GM18868 (cell line): ENCODE measurements around the gene CA4.
"Not testable (repeated sequence)": the region's sequence is repeated elsewhere in the genome, so short reads cannot be mapped to it uniquely, and the experiment has no call there.

Source experiments
- ATAC-seq: cut with Tn5 transposase; IDR thresholded peaks from one replicate; pipeline ENCODE4 v1.9.1; 2021; ENCODE audit warnings: mild to moderate bottlenecking, moderate library complexity; ENCODE audit not compliant: unreplicated experiment

Gene CA4

DNA sequence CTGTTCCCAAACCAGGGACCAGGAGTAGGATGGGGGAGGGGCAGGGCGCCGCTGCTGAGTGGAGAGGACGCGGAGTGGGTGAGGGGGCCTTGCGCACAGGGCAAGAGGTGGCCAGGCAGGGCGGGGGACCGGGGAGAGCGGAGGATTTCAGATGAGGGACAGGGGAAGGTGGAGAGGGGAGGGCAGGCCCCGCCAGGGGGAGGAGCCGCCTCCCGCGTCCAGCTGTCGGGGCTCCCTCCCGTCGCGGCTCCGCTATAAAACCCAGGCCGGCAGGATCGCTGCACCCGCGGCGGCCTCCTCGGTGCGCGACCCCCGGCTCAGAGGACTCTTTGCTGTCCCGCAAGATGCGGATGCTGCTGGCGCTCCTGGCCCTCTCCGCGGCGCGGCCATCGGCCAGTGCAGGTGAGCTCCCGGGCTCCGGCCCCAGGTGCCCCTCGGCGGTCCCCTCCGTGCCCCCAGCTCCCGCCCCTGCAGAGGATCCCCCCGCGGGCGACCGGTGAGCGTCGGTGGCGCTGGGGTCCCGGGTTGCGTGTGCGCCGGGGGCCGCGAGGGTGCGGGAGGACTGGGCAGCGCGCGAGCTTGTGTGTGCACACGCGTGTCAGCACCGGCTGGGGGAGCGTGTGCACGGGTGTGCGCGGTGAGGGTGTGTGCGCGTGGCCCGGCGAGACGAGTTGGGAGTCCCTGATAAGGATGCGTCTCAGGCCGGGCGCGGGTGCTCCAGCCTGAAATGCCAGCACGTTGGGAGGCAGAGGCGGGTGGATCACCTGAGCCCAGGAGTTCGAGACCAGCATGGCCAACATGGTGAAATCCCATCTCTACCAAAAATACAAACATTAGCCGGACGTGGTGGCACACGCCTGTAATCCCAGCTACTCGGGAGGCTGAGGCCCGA is at the start of gene CA4:
Gene CA4, plus strand, starts transcription at position 283 of the 892 bp plus-strand sequence. Its CDS starts 62 bp downstream, at position 345.
- ATAC-seq: no peak

DNA sequence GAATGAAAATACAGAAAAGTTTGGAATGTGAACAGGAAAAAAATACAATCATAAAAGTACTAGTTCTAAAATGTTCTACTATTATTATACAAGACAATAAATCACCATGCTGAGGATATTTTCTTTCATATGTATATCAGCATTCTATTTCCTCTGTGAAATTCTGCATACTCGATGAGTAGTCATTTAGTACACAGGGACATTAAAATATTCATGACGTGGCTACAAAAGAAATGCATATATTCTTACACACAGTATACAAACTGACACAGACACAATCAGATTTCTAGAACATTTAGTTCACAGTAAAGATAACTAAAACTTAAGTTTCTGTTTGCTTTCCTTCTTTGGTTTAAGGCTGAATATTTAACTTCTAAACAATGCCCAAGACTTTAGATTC is 49.2 kb upstream of the CA4 start:
- not testable (repeated sequence) for ATAC-seq

DNA sequence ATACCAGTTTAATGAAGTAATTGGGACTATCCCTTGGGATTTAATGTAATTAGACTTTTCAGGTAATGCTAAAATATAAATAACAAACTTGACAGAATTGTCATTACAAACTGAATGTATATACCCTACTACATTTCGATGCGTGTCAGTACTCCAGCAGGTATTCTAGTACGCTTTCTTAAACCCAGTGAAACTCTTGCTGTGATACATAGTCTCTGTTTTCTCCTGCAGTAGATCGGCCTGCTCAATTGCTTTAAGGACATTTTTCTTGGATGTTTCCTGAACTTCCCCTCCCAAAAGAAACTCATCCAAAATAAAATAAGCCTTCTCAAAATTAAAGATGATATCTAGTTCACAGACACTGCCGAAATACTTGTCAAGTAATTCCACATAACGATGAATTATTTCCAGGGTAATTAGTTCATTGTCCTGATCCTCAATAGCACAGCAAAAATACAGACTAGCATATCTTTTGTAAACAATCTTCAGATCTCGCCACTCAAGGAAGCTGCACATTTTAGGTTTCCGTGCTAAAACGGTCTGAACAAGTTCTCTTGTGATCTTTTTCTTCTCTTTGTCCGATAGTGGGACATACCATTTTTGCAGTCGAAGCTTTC is 47.6 kb upstream of the CA4 start:
- not testable (repeated sequence) for ATAC-seq

DNA sequence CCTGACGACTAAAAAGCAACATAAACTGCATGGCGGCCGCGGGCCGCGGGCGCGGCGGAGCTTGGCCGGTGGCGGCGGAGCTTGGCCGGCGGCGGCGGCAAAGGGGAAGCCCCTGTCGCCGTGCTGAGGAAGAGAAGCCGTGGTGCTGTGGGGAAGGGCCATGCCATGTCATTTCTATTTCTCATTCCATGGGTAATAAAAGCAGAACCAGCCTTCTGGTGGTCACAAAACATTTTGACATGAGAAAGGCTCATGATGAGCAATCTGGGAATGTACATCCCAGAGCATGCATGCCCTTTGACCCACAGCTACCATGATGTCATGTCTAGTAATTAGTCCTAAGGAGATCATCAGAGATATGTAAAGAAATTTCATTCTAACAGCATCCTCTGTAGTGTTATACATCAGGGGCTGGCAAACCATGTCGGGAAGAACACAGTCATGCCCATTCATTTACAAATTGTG is 47.1 kb upstream of the CA4 start:
- no peak for ATAC-seq

DNA sequence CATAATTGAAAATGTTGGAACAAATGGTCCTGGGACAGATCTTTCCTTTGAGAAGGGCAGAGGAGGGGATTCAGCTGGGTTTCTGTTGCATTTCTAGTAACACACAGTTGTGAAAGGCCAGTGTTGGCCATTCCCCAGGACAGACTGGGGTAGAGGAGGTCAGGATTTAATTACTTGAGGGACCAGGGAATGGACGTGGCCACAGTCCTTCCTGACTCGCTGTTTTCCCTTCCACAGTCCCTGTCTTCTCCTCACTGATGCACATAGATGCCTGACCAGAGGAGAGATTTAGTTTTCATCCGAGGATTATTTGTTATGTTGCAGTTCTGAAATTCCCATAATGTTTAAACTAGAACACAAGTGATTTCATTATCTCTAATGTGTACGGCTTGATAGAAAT is 45.8 kb upstream of the CA4 start:
- ATAC-seq: no peak

DNA sequence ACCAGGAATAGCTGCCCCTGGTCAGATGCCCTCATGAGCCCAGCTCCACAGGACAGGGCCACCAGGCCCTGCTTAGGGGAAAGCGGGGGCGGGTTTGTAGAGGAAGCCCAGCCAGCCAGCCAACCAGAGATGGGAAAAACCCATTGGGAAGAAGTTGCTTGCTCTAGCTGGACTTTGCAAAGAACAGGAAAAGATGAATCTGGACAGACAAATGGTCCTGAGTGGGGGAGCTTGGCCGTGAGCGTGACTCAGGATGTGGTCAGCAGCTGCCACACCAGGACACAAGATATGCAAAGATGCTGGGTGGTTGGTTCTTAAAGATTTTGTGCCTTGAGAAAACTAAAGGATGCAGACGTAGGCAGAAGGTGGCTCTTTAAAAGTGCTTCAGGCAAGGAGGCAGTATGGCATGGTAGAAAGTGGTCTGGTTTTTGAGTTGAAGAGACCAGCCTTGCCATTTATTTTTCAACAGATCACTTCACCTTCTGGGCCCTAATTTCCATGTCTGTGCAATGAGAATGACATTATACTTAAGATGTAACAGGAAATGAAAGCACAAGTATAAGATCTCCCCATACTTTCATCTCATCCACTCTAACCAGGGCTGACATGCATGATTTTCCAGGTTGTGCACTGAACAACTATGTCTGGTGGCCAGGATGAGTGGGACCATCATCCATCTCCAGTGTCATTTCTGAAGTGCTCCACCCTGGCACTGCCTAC is 43.3 kb upstream of the CA4 start:
- no peak for ATAC-seq

DNA sequence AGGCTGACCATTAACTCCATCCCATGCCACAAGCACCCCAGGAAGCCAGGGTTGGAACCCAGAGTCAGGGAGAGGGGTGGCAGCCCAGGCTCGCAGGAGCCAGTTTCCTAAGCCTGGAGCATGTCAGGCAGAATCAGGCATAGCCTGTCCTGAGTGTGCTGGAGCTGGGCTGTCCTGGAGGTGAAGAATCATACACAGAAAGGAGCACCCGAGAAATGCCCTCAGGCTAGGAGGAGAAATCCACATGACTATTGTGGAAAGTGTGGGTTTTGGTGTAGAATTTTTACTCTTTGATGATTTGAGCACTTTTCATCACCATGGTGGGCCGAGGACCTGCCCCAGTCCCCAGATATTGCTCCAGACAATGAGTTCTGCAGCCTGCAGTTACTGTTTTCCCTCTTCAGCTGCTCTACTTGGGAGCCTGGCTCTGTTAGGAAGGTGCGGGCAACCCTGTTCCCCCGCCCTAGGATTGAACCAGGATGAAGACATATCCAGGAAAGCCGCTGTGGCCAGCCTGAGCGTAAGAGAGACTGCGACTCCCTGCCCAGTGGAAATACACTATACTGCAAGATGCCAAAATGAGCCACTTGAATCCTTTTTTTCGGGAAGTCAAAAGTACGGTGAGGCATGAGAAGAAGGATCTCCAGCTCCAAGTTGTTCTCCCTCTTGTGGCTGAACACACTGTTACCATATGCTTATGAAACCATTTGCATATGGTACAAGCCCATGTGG is 42.1 kb upstream of the CA4 start:
- no peak for ATAC-seq

DNA sequence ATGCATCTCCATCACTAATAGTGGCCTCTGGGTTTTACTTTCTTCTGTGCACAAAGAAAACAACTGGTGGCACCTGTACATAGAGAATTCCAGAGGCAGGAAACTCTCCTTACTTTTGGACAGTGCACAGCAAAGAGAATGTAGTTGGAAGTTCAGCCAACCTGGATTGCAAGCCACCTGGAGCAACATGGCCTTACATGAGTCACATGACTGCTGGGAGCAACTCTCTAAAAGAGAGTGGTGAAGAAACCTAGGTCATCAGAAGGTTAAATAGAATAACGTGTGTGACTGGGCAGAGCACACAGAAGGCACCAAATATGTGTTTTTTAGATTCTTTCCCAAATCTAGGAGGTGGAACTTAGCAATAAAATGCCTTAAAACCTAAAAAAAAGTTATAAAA is 41.5 kb upstream of the CA4 start:
- ATAC-seq: not testable (repeated sequence)

DNA sequence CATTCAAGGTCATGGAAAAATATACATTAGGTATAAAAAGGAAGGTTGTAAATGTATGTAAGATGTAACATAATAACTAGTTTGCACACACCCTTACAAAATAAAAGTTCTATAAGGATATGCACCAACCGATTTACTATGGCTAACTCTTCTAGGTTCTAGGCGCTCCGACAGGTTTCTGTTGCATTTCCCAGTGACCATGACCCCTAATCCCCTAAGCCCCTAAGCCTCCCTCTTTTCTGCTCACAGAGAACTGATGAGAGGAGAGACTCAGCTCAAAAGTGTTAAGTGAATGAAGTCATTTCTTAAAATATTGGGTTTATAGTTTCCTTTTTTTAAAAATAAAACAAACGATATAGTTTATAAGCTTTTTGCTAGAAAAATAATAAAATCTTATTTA is 41.1 kb upstream of the CA4 start:
- ATAC-seq: no peak

DNA sequence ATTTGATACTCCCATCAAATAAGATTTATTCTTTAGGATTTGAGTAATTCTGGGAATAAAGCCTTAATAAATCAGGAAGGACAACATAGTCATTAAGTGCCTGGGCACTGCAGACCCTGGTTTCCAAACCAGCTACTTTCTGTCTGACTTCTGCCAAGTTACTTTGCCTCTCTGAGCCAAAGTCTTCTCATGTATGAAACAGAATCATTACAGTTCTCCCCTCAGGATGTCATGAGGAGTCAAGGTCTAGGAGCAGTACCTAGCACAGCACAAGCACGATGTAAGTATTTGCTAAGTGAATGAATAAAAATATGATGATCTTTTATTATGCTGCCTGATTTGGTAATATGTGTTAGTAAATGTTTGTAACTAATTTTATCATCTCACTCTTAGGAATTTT is 40.6 kb upstream of the CA4 start:
- ATAC-seq: no peak

DNA sequence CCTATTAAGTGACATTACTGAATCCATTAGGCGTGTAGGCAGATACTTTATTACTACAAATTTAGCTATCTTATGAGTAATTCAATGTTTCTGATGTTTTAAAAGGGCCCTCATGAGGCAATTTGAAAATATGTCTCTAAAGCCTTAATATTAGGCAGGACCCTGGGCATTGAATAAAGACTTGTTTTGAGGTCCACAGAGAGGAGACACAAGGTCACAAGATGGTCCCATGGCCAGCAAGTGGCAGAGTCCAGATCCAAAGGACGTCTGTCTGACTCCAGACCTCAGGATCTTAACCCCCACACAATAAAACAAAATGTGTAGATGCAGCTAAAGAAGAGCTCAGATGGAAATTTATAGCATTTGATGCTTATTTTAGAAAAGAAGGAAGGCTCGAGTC is 39.2 kb upstream of the CA4 start:
- ATAC-seq: no peak

DNA sequence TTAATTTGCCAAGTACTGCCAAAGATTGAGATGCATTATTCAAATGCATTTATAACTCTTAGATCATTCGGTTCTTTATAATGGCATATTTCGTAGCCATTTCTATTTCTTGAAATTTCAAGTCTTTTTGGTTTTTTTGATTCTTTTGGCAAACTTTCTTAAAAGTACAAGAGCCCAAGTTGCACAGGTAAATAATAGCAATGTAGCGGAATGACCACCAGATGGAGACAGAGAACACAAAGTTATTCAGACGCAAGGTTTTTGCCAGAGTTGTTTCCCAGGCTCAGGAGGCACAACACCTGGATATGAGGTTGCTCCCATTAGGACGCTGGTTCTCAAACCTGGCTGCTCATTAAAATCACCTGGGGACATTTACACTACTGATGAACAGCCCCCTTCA is 38.1 kb upstream of the CA4 start:
- not testable (repeated sequence) for ATAC-seq

DNA sequence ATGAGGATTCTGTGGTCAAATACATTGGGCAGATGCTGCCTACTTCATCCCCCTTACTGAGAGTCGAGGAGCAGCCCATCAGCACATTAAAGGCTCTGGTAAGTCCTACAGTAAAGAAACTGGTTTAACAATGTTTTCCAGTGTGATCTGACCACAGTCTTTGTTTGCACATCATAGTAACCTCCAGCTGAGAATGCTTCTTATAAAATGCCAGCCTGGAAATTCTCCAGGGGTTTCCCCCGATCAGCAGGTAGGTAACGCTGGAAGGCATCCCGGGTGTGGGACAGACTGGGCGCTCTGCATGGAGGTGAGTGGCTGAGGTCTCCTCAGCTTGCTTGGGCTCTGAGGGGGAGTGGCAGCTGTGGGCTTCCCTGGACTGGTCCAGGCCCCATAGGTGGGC is 34.4 kb upstream of the CA4 start:
- ATAC-seq: not testable (repeated sequence)

DNA sequence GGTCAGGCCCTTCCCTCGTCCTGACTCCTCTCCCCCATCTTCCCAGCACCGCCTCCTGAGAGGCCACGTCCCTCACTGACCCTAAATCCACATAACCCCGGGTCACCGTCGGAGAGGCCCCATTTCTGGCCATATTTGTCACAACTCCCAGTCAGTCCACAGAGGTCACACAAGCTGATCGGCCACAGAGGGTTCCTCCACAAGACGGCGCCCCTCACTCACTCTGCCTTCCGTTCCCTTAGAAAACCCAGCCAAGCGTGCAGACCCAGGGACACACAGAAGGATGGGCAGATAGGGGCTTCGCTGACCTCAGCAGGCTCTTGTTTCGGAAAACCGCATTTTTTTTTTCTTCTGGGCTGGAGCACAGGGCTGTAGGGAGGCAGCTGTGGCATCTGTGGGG is 33.6 kb upstream of the CA4 start:
- not testable (repeated sequence) for ATAC-seq

DNA sequence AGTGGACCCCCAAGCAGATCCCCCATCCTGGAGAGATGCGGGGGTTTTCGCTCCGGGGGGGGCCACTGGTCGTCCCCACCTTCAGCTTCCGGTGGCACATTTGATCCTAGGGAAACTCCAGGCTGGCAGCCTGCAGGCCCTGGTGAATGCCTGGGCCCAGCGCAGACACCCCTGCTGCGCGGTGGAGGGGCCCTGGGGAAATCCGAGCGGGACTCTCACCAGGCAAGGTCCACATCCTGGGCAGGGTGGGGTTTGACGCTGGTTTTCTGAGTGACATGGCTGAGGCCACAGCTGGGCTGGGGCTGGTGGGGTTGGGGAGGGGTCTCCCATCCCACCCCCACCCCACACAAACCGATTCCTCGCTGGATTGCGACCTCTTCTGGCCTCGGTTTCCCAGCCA is 30.6 kb upstream of the CA4 start:
- ATAC-seq: peak; percentile 72

DNA sequence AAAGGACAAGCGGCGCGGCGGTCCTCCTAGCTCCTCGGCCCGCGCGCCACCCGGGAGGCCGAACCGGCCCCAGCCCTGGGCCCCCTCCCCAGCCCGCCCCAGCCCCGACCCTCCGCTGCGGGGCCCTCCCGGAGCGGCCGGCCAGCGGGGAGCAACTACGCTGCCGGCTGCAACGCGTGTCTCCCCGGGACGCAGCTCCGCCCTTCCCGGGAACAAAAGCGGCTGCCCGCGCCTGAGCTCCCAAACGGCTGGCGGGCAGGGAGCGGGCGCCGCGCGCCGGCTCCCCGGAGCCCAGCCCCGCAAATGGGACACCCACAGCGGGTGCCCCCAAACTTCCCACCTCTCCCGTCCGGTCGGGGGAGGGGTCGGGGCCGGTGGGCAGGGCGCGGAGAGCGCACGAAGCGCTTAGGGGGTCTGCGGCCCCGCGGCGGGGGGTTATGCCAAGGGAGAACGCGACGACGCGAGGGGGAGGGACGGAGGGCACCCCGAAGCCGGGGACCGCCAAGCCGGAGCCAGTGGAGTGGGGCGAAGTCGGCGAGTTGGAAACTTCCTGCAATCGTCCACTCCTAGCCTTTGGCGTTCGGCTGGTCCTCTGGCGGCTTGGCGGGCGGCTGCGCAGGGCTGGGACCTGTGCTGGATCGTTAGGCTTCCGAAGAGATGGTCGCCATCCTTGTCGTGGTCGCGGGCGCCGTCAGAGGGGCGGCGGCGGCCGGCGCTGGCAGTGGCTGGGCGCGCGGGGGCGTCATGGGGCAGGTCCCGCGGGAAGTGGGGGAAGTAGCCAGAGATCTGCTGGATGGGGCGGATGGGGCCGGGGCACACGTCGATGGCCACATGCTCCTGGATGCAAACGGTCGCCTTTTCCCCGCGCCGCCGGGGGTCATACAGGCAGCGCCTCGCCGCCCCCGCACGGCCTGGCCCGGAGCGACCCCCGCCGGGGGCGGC is 29.7 kb upstream of the CA4 start:
- ATAC-seq: peak; percentile 15

DNA sequence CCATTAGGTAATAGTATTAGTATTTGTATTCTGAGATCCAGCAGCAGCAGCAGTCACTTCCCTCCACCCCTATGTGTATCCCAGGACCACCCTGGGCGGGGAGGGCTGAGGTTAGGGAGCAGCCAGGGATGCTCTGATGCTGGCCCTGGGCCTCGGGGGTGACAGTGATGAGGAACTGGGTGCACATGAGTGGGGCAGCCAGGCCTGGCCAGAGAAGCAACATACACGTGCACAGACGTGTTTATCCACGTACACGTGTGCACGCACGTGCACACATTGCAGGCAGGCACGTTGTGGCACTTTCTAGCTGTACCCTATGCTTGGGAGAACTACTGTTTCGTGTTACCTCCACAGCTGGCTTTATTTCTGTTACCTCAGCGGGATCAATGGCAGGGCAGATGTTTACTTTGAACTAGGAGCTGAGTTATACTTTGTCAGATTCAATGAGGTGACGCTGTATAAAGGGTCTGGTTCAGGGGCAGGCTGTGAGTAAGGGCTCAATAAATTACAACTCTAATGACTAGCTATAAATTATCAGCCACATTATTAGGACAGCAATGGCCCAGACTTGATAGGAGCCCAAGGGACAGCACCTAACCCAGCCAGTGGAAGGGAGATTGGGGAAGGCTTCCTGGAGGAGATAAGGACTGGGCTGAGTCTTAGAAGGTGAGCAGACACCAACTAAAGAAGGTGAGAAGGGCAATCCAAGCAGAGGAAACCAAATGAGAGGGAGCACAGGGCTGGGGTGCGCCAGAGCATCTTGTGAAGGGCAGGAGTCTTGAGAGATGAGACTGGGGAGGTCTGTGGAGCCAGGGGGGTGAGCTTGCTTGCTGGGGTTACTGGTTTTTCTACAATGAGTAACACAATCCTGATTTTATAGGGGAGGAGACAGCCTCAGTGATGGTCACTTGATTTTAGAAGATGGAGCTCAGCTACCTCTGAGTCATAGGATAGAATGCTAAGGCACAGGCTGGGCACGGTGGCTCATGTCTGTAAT is 22.4 kb upstream of the CA4 start:
- no peak for ATAC-seq

DNA sequence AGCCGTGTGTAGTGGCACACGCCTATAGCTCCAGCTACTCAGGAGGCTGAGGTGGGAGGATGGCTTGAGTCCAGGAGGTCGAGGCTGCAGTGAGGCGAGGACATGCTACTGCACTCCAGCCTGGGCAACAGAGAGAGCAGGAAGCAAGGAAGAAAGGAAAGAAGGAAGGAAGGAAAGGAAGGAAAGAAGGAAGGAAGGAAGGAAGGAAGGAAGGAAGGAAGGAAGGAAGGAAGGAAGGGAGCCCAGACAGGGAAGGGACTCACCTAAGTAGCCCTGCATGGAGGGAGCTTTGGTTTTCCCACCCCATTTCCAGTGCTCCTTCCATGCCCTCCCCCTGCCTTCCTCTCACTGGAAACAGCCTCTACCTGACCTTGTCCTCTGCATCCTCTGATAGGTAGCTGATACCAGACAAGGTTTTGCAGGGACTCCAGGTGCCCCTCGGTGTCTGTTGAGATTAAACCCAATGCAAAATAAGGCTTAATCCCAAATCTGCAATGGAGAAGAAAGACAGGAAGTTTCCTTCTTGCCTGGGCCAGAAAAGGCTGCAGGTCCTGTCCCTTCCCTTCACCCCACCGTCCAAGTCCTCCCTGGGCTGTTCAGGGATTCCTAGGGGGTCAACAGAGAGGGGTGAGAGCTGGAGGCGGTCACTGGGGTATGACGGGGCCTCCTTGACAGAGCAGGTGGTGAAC is 21.5 kb upstream of the CA4 start:
- no peak for ATAC-seq
